ENCODE results near the gene TRIM59.

Gene TRIM59

GRCh38 chr3:160449636-160450598, at the start of gene TRIM59:
Gene TRIM59, minus strand, starts transcription at chr3:160449786. Its CDS starts 10,603 bp downstream, at chr3:160439183.
- peak; percentile 81 for DNase-seq

GRCh38 chr3:160498202-160498601, 48.6 kb upstream of the TRIM59 start:
- DNase-seq: no peak

GRCh38 chr3:160490166-160490565, 40.6 kb upstream of the TRIM59 start:
- no peak for DNase-seq

GRCh38 chr3:160486459-160486869, 36.9 kb upstream of the TRIM59 start:
- DNase-seq: peak; percentile 47

- no peak for DNase-seq
Observed at GRCh38 chr3:160482796-160483195, 33.2 kb upstream of the TRIM59 start.

- no peak for DNase-seq
Observed at GRCh38 chr3:160481856-160482255, 32.3 kb upstream of the TRIM59 start.

- DNase-seq: no peak
Observed at GRCh38 chr3:160480931-160481330, 31.3 kb upstream of the TRIM59 start.

- no peak for DNase-seq
Observed at GRCh38 chr3:160479376-160479775, 29.8 kb upstream of the TRIM59 start.

- no peak for DNase-seq
Observed at GRCh38 chr3:160478338-160478737, 28.8 kb upstream of the TRIM59 start.

- no peak for DNase-seq
Observed at GRCh38 chr3:160477750-160478149, 28.2 kb upstream of the TRIM59 start.

GRCh38 chr3:160475884-160476283, 26.3 kb upstream of the TRIM59 start:
- no peak for DNase-seq

- DNase-seq: no peak
Observed at GRCh38 chr3:160475153-160475552, 25.6 kb upstream of the TRIM59 start.

GRCh38 chr3:160474416-160474838, 24.8 kb upstream of the TRIM59 start:
- DNase-seq: no peak

GRCh38 chr3:160473978-160474377, 24.4 kb upstream of the TRIM59 start:
- no peak for DNase-seq

GRCh38 chr3:160473221-160473620, 23.6 kb upstream of the TRIM59 start:
- no peak for DNase-seq

- no peak for DNase-seq
Observed at GRCh38 chr3:160472344-160472743, 22.8 kb upstream of the TRIM59 start.

- no peak for DNase-seq
Observed at GRCh38 chr3:160471892-160472291, 22.3 kb upstream of the TRIM59 start.

GRCh38 chr3:160470181-160470580, 20.6 kb upstream of the TRIM59 start:
- DNase-seq: no peak

GRCh38 chr3:160464971-160465370, 15.4 kb upstream of the TRIM59 start:
- DNase-seq: no peak

- DNase-seq: peak; percentile 86
Observed at GRCh38 chr3:160464321-160464720, 14.7 kb upstream of the TRIM59 start.

- no peak for DNase-seq
Observed at GRCh38 chr3:160460033-160460432, 10.4 kb upstream of the TRIM59 start.

GRCh38 chr3:160459450-160459970, 9.9 kb upstream of the TRIM59 start:
- no peak for DNase-seq

- DNase-seq: no peak
Observed at GRCh38 chr3:160458151-160458550, 8.6 kb upstream of the TRIM59 start.

GRCh38 chr3:160455846-160456245, 6.3 kb upstream of the TRIM59 start:
- DNase-seq: no peak
